Stimulated activated CD8-positive, alpha-beta memory T cell treated with anti-CD3 and anti-CD28 coated beads, Interleukin-7, amount 100 ng/mL, for 48 hours (primary cell): ENCODE measurements around the gene SH2D7.
A peak's percentile ranks its signal among the peaks of the same experiment; 100 is the strongest.
"Not testable (repeated sequence)": the region's sequence is repeated elsewhere in the genome, so short reads cannot be mapped to it uniquely, and the experiment has no call there.

Experiments used
- DNase-seq, 2 donors: peaks; one replicate each; pipeline ENCODE4 v3.0.0-alpha.2; 2020; ENCODE audit warnings: low read depth in 1 of 2; ENCODE audit errors: extremely low read depth in 1 of 2

SH2D7 gene

GRCh38 chr15:78131295-78132061 is 39.1 kb downstream of the SH2D7 start, which contains the start of gene CIB2:
CIB2 (minus strand) TSS chr15:78131445; CDS start chr15:78131215, 230 bp downstream.
- peak; percentile 59 to 65 for DNase-seq

DNA sequence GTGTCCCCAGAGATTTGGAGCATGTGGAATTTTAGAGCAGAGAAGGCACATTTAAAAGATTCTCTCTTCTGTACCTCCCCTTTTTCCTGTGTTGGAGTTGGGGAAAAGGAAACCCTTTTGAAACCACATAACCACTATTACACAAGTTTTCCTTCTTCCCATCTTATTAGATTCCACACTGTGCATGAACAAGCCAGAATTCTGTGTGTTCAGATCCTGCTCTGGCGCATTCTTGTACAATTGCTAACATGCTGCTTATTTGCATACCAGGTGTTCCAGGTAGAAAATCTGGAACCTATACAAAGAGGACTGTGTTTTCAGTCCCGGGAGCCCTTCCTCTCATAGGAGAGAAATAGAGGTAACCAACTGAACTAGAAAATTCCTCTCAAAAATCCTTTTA is 41.4 kb downstream of the SH2D7 start:
- no peak for DNase-seq

DNA sequence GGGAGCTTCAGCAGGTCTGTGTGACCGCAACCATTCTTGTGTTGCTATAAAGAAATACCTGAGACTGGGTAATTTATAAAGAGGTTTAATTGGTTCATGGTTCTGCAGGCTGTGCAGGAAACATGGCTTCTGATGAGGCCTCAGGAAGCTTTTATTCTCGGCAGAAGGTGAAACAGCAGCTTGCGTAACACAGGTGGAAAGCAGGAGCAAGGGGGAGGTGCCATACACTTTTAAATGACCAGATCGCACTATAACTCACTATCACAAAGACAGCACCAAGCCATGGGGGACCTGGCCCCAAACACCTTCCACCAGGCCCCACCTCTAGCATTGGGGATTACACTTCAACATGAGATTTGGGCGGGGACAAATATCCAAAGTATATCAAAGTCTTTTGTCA is 47.2 kb downstream of the SH2D7 start:
- DNase-seq, result no peak

DNA sequence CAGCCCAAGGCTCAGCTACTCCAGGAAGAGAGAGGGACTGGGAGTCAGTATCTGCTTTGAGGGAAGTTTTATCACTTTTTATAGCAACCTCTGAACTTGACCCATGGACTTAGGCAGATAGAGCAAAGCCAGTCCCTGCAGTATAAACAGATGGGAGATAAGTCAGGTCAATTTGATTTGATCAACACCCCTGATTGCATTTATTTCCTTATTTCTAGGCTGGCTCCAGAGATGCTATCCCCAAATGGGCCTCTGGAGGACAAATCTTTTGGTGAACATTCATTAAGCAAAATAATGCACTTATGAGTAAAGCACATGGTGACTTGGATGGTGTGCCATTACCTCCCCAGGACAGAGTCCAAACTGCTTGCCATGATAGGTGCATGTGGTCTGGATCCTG is 47.9 kb downstream of the SH2D7 start:
- DNase-seq, result no peak

- no peak for DNase-seq
These were observed 50.0 kb downstream of the SH2D7 start for GRCh38 chr15:78142332-78142731.

- no peak for DNase-seq
These were observed 54.2 kb downstream of the SH2D7 start for GRCh38 chr15:78146425-78147154.

DNA sequence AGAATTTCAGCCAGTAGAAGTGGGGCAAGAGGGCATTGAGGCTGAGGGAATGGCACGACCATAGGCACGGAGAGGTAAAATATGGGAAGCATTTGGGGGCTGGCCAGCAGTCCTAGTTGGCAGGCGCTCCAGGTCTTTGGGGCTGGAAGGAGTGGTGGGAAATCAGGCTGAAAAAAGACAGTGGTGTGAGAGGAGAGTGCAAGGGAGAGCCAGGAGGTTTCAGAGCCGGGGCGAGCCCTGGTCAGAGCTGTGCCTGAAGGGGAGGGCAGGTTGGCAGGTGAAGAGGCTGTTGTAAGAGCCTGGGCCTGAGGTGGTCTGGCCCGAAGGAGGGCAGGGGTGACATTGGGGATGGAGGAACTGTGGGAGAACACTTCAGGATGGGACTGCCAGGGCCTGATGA is 55.2 kb downstream of the SH2D7 start:
- DNase-seq, result no peak

GRCh38 chr15:78148392-78149067 is 56.2 kb downstream of the SH2D7 start:
- DNase-seq, result no peak

- peak; percentile 98 to 99 for DNase-seq
These were observed 56.9 kb downstream of the SH2D7 start, which contains the start of gene IDH3A for GRCh38 chr15:78149068-78149804. IDH3A (plus strand) TSS chr15:78149362; CDS start chr15:78149404, 42 bp downstream.

- no peak for DNase-seq
These were observed 57.7 kb downstream of the SH2D7 start for GRCh38 chr15:78149805-78150751.

- DNase-seq, result not testable (repeated sequence)
These were observed 58.7 kb downstream of the SH2D7 start for GRCh38 chr15:78151075-78151474.
